Panc1 (cell line): ENCODE data around the gene CD34.

ENCODE experiments used
- CTCF ChIP-seq: fragments of 450-650 bp; IDR thresholded peaks from 2 replicates; pipeline ENCODE4 v1.5.1; 2017; ENCODE audit warnings: mild to moderate bottlenecking
- TCF7L2 ChIP-seq: IDR thresholded peaks from 2 replicates; pipeline ENCODE4 v1.6.1; 2011; ENCODE audit warnings: mild to moderate bottlenecking, low read depth, low read length, inconsistent platforms

- no peak for TF ChIP-seq TCF7L2
- no peak for TF ChIP-seq CTCF
Measured at GRCh38 chr1:207908107-207908734, 2.7 kb downstream of the CD34 start.
